ENCODE data around the gene PTPMT1. TPM values are rescaled to one million over a fixed set of nuclear protein-coding genes. Genes with fewer than 3 reads are reported as not detected.

PTPMT1 gene
- total and polyA plus RNA-seq, 12 donors = 16.9 to 66.9 (median 22.4) TPM

- TF ChIP-seq CTCF (IDR thresholded peaks at IDR 0.05) = peak in 1 of 9 donors; percentile 5
- DNase-seq (peak; percentile 35 to 42), ATAC-seq (peak; percentile 72 to 94 (median 84))
- WGBS, 2 donors = 39 to 44% methylated on average over 7 of the region's 7 CpGs
- intact Hi-C loops (cut with DNase I) = no loop called here
- Histone ChIP-seq H3K27me3 (peaks cover 0 to 52% (median 42%) of the 10 kb centered on the region in 7 donors), H3K4me1 (peaks cover 2 to 23% (median 18%) of the 10 kb centered on the region in 9 donors), H3K36me3 (no peaks in the 10 kb centered on the region), H3K4me3 (no peak overlapping the region), H3K9me3 (no peaks in the 10 kb centered on the region), H3K27ac (no peak overlapping the region)
Observed at GRCh38 chr11:47595029-47595428, 29.6 kb downstream of the PTPMT1 start.

- DNase-seq (no peak), ATAC-seq (no peak)
- no peak overlapping the region for H3K27ac ChIP-seq
- H3K36me3 ChIP-seq = no peaks in the 10 kb centered on the region
- H3K4me3 ChIP-seq = no peak overlapping the region
- H3K27me3 ChIP-seq = peaks cover 0 to 42% (median 34%) of the 10 kb centered on the region in 7 donors
- H3K9me3 ChIP-seq = no peaks in the 10 kb centered on the region
- TF ChIP-seq CTCF (IDR thresholded peaks at IDR 0.05) = no peak
- 100% methylated on average over 1 of the region's 1 CpG for WGBS, 2 donors
- intact Hi-C loops (cut with DNase I) = no loop called here
- H3K4me1 ChIP-seq = peaks cover 2 to 23% (median 18%) of the 10 kb centered on the region in 9 donors
Observed at GRCh38 chr11:47595967-47596366, 30.6 kb downstream of the PTPMT1 start.

GRCh38 chr11:47599902-47600301 is 34.5 kb downstream of the PTPMT1 start:
- intact Hi-C loops (cut with DNase I) = no loop called here
- ATAC-seq = peak in 1 of 8 donors; percentile 36
- Histone ChIP-seq H3K36me3 (no peaks in the 10 kb centered on the region), H3K9me3 (no peaks in the 10 kb centered on the region), H3K27me3 (peaks cover 0 to 7% (median 2%) of the 10 kb centered on the region in 7 donors), H3K4me3 (no peak overlapping the region), H3K27ac (no peak overlapping the region), H3K4me1 (peaks cover 0 to 7% (median 1%) of the 10 kb centered on the region in 9 donors)
- TF ChIP-seq CTCF (IDR thresholded peaks at IDR 0.05) = no peak
- 66 to 81% methylated on average over 4 of the region's 4 CpGs for WGBS, 2 donors
- DNase-seq = no peak

GRCh38 chr11:47603295-47603694 is 37.9 kb downstream of the PTPMT1 start:
- Histone ChIP-seq H3K4me1 (peaks cover 3 to 29% (median 22%) of the 10 kb centered on the region in 9 donors), H3K9me3 (no peaks in the 10 kb centered on the region), H3K36me3 (no peaks in the 10 kb centered on the region), H3K27ac (no peak overlapping the region), H3K27me3 (no peaks in the 10 kb centered on the region), H3K4me3 (no peak overlapping the region)
- intact Hi-C loops (cut with DNase I) = no loop called here
- DNase-seq (no peak), ATAC-seq (no peak)
- WGBS, 2 donors = 94 to 96% methylated on average over 4 of the region's 4 CpGs
- no peak for TF ChIP-seq CTCF (IDR thresholded peaks at IDR 0.05)
